H9 (cell line): ENCODE measurements around the gene SNX25. TPM values are rescaled to one million over a fixed set of nuclear protein-coding genes. Genes with fewer than 3 reads are reported as not detected.

Source experiments
- DNase-seq: peaks from one replicate; pipeline ENCODE4 v3.0.0-alpha.2; 2017
- H2AFZ ChIP-seq: one replicate; pipeline ENCODE4 v1.6.1; 2013; ENCODE audit warnings: mild to moderate bottlenecking, low read length, control low read depth, moderate library complexity
- H2AK5ac ChIP-seq: 2 replicates; pipeline ENCODE4 v1.6.1; 2013; ENCODE audit warnings: low read length, control low read depth, mixed read lengths; ENCODE audit not compliant: insufficient read length
- H2BK120ac ChIP-seq: one replicate; pipeline ENCODE4 v1.6.1; 2013; ENCODE audit warnings: low read depth, mild to moderate bottlenecking, low read length, control low read depth, inconsistent platforms; ENCODE audit not compliant: poor library complexity, severe bottlenecking
- H2BK12ac ChIP-seq: 2 replicates; pipeline ENCODE4 v1.6.1; 2013; ENCODE audit warnings: low read length, control low read depth, mixed read lengths, low read depth; ENCODE audit not compliant: insufficient read length
- H2BK15ac ChIP-seq: 2 replicates; pipeline ENCODE4 v1.6.1; 2013; ENCODE audit warnings: low read depth, low read length, control low read depth
- H2BK20ac ChIP-seq: one replicate; pipeline ENCODE4 v1.6.1; 2013; ENCODE audit warnings: low read depth, mild to moderate bottlenecking, low read length, control low read depth, inconsistent platforms; ENCODE audit not compliant: poor library complexity, severe bottlenecking
- H2BK5ac ChIP-seq: 2 replicates; pipeline ENCODE4 v1.6.1; 2013; ENCODE audit warnings: low read length, control low read depth, mixed read lengths; ENCODE audit not compliant: insufficient read length
- H3K14ac ChIP-seq: 2 replicates; pipeline ENCODE4 v1.6.1; 2013; ENCODE audit warnings: low read length, control low read depth; ENCODE audit not compliant: insufficient read depth
- H3K18ac ChIP-seq: 2 replicates; pipeline ENCODE4 v1.6.1; 2013; ENCODE audit warnings: low read depth, mild to moderate bottlenecking, mixed read lengths, low read length, control low read depth; ENCODE audit not compliant: insufficient read length
- H3K23ac ChIP-seq: 2 replicates; pipeline ENCODE4 v1.6.1; 2013; ENCODE audit warnings: low read length, control low read depth, mixed read lengths, low read depth; ENCODE audit not compliant: insufficient read length
- H3K23me2 ChIP-seq: 2 replicates; pipeline ENCODE4 v1.6.1; 2013; ENCODE audit warnings: low read depth, mild to moderate bottlenecking, mixed read lengths, low read length, control low read depth; ENCODE audit not compliant: insufficient read length, poor library complexity, severe bottlenecking
- H3K27ac ChIP-seq: 2 replicates; pipeline ENCODE4 v1.5.1; 2013; ENCODE audit warnings: low read length, control low read depth, mixed read lengths, low read depth; ENCODE audit not compliant: insufficient read length
- H3K27me3 ChIP-seq: 2 replicates; pipeline ENCODE4 v1.6.1; 2013; ENCODE audit warnings: low read length, control low read depth, inconsistent platforms; ENCODE audit not compliant: insufficient read depth
- H3K4ac ChIP-seq: 2 replicates; pipeline ENCODE4 v1.6.1; 2013; ENCODE audit warnings: low read depth, mild to moderate bottlenecking, control low read depth, inconsistent platforms, low read length, moderate library complexity
- H3K4me1 ChIP-seq: 2 replicates; pipeline ENCODE4 v1.6.1; 2013; ENCODE audit warnings: low read length, control low read depth, inconsistent platforms; ENCODE audit not compliant: insufficient read depth
- H3K4me2 ChIP-seq: 2 replicates; pipeline ENCODE4 v1.6.1; 2013; ENCODE audit warnings: low read length, control low read depth, mixed read lengths; ENCODE audit not compliant: insufficient read length, insufficient read depth
- H3K56ac ChIP-seq: 2 replicates; pipeline ENCODE4 v1.6.1; 2013; ENCODE audit warnings: low read depth, mild to moderate bottlenecking, mixed read lengths, low read length, control low read depth; ENCODE audit not compliant: insufficient read length
- H3K79me1 ChIP-seq: 2 replicates; pipeline ENCODE4 v1.6.1; 2013; ENCODE audit warnings: low read depth, mild to moderate bottlenecking, moderate library complexity, low read length, control low read depth, inconsistent platforms; ENCODE audit not compliant: insufficient read depth, poor library complexity, severe bottlenecking
- H3K79me2 ChIP-seq: 2 replicates; pipeline ENCODE4 v1.6.1; 2013; ENCODE audit warnings: low read length, control low read depth, inconsistent platforms; ENCODE audit not compliant: insufficient read depth
- H3K9ac ChIP-seq: 2 replicates; pipeline ENCODE4 v1.6.1; 2013; ENCODE audit warnings: low read length, control low read depth, mixed read lengths; ENCODE audit not compliant: insufficient read length; ENCODE audit errors: extremely low read depth
- H3K9me3 ChIP-seq: one replicate; pipeline ENCODE4 v1.6.1; 2013; ENCODE audit warnings: low read depth, low read length, inconsistent platforms; ENCODE audit not compliant: control insufficient read depth
- H3T11ph ChIP-seq: one replicate; pipeline ENCODE4 v1.6.1; 2013; ENCODE audit warnings: mild to moderate bottlenecking, low read length, control low read depth, inconsistent platforms
- H4K20me1 ChIP-seq: one replicate; pipeline ENCODE4 v1.6.1; 2013; ENCODE audit not compliant: control insufficient read depth, insufficient read length, insufficient read depth
- H4K5ac ChIP-seq: 2 replicates; pipeline ENCODE4 v1.6.1; 2013; ENCODE audit warnings: low read depth, mild to moderate bottlenecking, mixed read lengths, low read length, control low read depth; ENCODE audit not compliant: insufficient read length
- H4K8ac ChIP-seq: replicated peaks from 2 replicates; pipeline ENCODE4 v1.6.1; 2013; ENCODE audit warnings: low read length, control low read depth, mixed read lengths, low read depth; ENCODE audit not compliant: insufficient read length
- H4K91ac ChIP-seq: 2 replicates; pipeline ENCODE4 v1.6.1; 2013; ENCODE audit warnings: low read depth, mild to moderate bottlenecking, moderate library complexity, mixed read lengths, low read length, control low read depth; ENCODE audit not compliant: insufficient read length
- H3K27ac Mint-ChIP-seq, 3 experiments: 2 replicates in 2 of 3; 3 replicates in 1 of 3; pipeline ENCODE4 v1.8.0; 2020 to 2021; ENCODE audit warnings: mixed read lengths in 3 of 3, mild to moderate bottlenecking in 1 of 3, moderate library complexity in 1 of 3
- H3K27me3 Mint-ChIP-seq: 2 replicates; pipeline ENCODE4 v1.8.0; 2021; ENCODE audit warnings: low read depth, mild to moderate bottlenecking, moderate library complexity, mixed read lengths
- H3K36me3 Mint-ChIP-seq, 3 experiments: 2 replicates in 2 of 3; 3 replicates in 1 of 3; pipeline ENCODE4 v1.8.0; 2020 to 2021; ENCODE audit warnings: low read depth in 3 of 3, mixed read lengths in 3 of 3; ENCODE audit not compliant: insufficient read depth in 1 of 3
- H3K4me1 Mint-ChIP-seq, 2 experiments: 2 replicates each; pipeline ENCODE4 v1.8.0; 2020; ENCODE audit warnings: mixed read lengths in 2 of 2
- H3K4me3 Mint-ChIP-seq, 2 experiments: 2 replicates in 1 of 2; 3 replicates in 1 of 2; pipeline ENCODE4 v1.8.0; 2020 to 2021; ENCODE audit warnings: mild to moderate bottlenecking in 2 of 2, mixed read lengths in 2 of 2, moderate library complexity in 1 of 2
- H3K9me3 Mint-ChIP-seq, 2 experiments: 2 replicates in 1 of 2; 3 replicates in 1 of 2; pipeline ENCODE4 v1.8.0; 2020; ENCODE audit warnings: mild to moderate bottlenecking in 2 of 2, mixed read lengths in 2 of 2, moderate library complexity in 1 of 2
- WGBS: extraction: QIAGEN DNeasy Blood & Tissue Kit; methylation state at CpG from one replicate; pipeline ENCODE4 v1.1.7; 2013; ENCODE audit warnings: missing lambda C conversion rate, low lambda C conversion rate, mixed read lengths; ENCODE audit not compliant: insufficient read length; ENCODE audit errors: extremely low coverage; 5-methylcytosine and 5-hydroxymethylcytosine counted together
- total RNA-seq: library from RNA; stranded (reverse); gene quantifications from 2 replicates; pipeline ENCODE4 v1.2.1, GENCODE V29; 2021
- TF ChIP-seq, protein P1 (sequence below): fragments of 200-600 bp; sonication (generic); conservative IDR thresholded peaks from 3 replicates; pipeline ENCODE4 v1.8.0; 2021; ENCODE audit warnings: antibody characterized with exemption, mild to moderate bottlenecking

The SNX25 gene
- total RNA-seq, 1 experiment from 2014 or later, result 28.2 TPM

DNA sequence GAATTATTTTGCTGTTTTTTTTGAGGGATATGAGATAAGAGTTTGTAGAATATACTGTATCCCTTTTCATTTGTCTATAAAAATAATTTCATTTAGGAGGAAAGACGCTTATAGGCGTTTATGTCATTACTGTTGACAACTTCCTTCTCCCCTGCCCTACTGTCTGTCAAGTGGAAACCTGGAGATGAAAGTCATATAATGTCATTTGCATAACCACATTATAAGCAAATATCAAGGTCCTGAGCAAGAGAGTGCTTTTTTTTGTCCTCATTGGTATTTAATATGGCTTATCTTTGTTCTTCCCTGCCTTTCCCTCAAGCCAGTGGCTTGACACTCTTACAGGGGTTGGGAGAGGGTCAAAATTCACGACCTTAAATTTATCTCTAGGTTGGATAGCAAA, 130.5 kb downstream of the SNX25 start:
- H3K27ac ChIP-seq, result no peak overlapping the region
- H3K9me3 ChIP-seq, result no peaks in the 10 kb centered on the region
- no peak overlapping the region for H2BK120ac ChIP-seq
- Mint-ChIP-seq H3K27ac (no peak overlapping the region), H3K36me3 (peaks cover 6 to 60% (median 46%) of the 10 kb centered on the region in 3 experiments; a peak in 6 of 7 replicates), H3K9me3 (peaks cover 3 to 7% of the 10 kb centered on the region in 2 experiments; a peak in 4 of 5 replicates), H3K27me3 (no peaks in the 10 kb centered on the region), H3K4me1 (no peaks in the 10 kb centered on the region), H3K4me3 (no peak overlapping the region)
- no peak for DNase-seq
- H3K23me2 ChIP-seq, result no peaks in the 10 kb centered on the region
- no peak overlapping the region for H3K4ac ChIP-seq
- H3K4me2 ChIP-seq, result no peak overlapping the region
- H3K4me1 ChIP-seq, result no peaks in the 10 kb centered on the region
- no peak overlapping the region for H2BK5ac ChIP-seq
- H2BK15ac ChIP-seq, result 0 out of 2 replicates have a peak overlapping the region, but pooled peaks have one; percentile 19
- H4K8ac ChIP-seq, result no peak overlapping the region
- WGBS, result no CpG with 5 or more reads among the region's 3 CpGs
- no peak overlapping the region for H3K14ac ChIP-seq
- peak overlapping the region; percentile 57 for H4K91ac ChIP-seq
- H3K79me2 ChIP-seq, result no peaks in the 10 kb centered on the region
- no peak overlapping the region for H3T11ph ChIP-seq
- no peak overlapping the region for H3K23ac ChIP-seq
- H4K20me1 ChIP-seq, result no peaks in the 10 kb centered on the region
- no peak overlapping the region for H4K5ac ChIP-seq
- H2BK20ac ChIP-seq, result no peak overlapping the region
- no peaks in the 10 kb centered on the region for H3K27me3 ChIP-seq
- H3K56ac ChIP-seq, result peak overlapping the region; percentile 82
- no peak overlapping the region for H3K18ac ChIP-seq
- no peak overlapping the region for H3K9ac ChIP-seq
- H2BK12ac ChIP-seq, result no peak overlapping the region
- H3K79me1 ChIP-seq, result peaks cover 3% of the 10 kb centered on the region
- no peak overlapping the region for H2AFZ ChIP-seq
- TF ChIP-seq, protein P1, sequence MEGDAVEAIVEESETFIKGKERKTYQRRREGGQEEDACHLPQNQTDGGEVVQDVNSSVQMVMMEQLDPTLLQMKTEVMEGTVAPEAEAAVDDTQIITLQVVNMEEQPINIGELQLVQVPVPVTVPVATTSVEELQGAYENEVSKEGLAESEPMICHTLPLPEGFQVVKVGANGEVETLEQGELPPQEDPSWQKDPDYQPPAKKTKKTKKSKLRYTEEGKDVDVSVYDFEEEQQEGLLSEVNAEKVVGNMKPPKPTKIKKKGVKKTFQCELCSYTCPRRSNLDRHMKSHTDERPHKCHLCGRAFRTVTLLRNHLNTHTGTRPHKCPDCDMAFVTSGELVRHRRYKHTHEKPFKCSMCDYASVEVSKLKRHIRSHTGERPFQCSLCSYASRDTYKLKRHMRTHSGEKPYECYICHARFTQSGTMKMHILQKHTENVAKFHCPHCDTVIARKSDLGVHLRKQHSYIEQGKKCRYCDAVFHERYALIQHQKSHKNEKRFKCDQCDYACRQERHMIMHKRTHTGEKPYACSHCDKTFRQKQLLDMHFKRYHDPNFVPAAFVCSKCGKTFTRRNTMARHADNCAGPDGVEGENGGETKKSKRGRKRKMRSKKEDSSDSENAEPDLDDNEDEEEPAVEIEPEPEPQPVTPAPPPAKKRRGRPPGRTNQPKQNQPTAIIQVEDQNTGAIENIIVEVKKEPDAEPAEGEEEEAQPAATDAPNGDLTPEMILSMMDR, result no peak
- no peak overlapping the region for H2AK5ac ChIP-seq
